ENCODE data around the gene ARHGAP29. TPM values are rescaled to one million over a fixed set of nuclear protein-coding genes. Genes with fewer than 3 reads are reported as not detected.

Gene ARHGAP29
- total RNA-seq, 1 experiment from 2014 or later, result 197 TPM

GRCh38 chr1:94125551-94126514 lies 111.6 kb downstream of the ARHGAP29 start:
- no TSS peak for BruUV-seq (replicated peaks)
- ATAC-seq (no peak), DNase-seq (ENCODE audit: low read depth, low spot score) (no peak)
- H3K27me3 ChIP-seq (ENCODE audit: control insufficient read depth, insufficient read depth, low read length), result no peaks in the 10 kb centered on the region
- H3K36me3 ChIP-seq (ENCODE audit: control insufficient read depth, insufficient read depth, low read length), result no peaks in the 10 kb centered on the region
- no peak overlapping the region for H3K4me3 ChIP-seq (ENCODE audit: low read depth in 2 of 2, low read length in 2 of 2)
- no peaks in the 10 kb centered on the region; the same call in 1 of the 2 replicates for H3K4me1 ChIP-seq (ENCODE audit: control insufficient read depth, insufficient read depth, low read length)
- ChIA-PET CTCF (no interaction called here), POLR2A (no interaction called here)
- intact Hi-C loops (cut with micrococcal nuclease; ENCODE audit: unreplicated experiment), result no loop called here
- H3K27ac ChIP-seq (ENCODE audit: low read length), result no peak overlapping the region
- H3K9me3 ChIP-seq (ENCODE audit: control insufficient read depth, insufficient read depth, low read depth, low read length), result no peaks in the 10 kb centered on the region
- TF ChIP-seq REST (IDR thresholded peaks at IDR 0.05; ENCODE audit: insufficient read depth in 1 of 2, low read depth in 2 of 2, low read length in 1 of 2), result no peak
- TF ChIP-seq TCF7L2 (IDR thresholded peaks at IDR 0.05; ENCODE audit: low read depth, low read length), result no peak
- no peak for TF ChIP-seq POLR2AphosphoS5 (IDR thresholded peaks at IDR 0.05; ENCODE audit: low read depth, low read length)
- no peak for TF ChIP-seq CTCF (IDR thresholded peaks at IDR 0.05)
- no peak for TF ChIP-seq SIN3A (IDR thresholded peaks at IDR 0.05; ENCODE audit: borderline replicate concordance, insufficient read depth, low read depth, low read length)
- in situ Hi-C loops (cut with HindIII; ENCODE audit: low pct_unique_long_range_greater_than_20kb, low sequenced_read_pairs), result no loop called here

GRCh38 chr1:94124538-94124937 lies 112.8 kb downstream of the ARHGAP29 start:
- DNase-seq (ENCODE audit: low read depth, low spot score), result no peak
- POLR2A ChIA-PET, result no interaction called here
- Histone ChIP-seq H3K36me3 (ENCODE audit: control insufficient read depth, insufficient read depth, low read length) (no peaks in the 10 kb centered on the region), H3K4me1 (ENCODE audit: control insufficient read depth, insufficient read depth, low read length) (no peaks in the 10 kb centered on the region; the same call in 1 of the 2 replicates), H3K4me3 (ENCODE audit: low read depth in 2 of 2, low read length in 2 of 2) (no peak overlapping the region), H3K9me3 (ENCODE audit: control insufficient read depth, insufficient read depth, low read depth, low read length) (no peaks in the 10 kb centered on the region), H3K27ac (ENCODE audit: low read length) (no peak overlapping the region), H3K27me3 (ENCODE audit: control insufficient read depth, insufficient read depth, low read length) (no peaks in the 10 kb centered on the region)
- no peak for TF ChIP-seq SIN3A (IDR thresholded peaks at IDR 0.05; ENCODE audit: borderline replicate concordance, insufficient read depth, low read depth, low read length)
- no peak for TF ChIP-seq TCF7L2 (IDR thresholded peaks at IDR 0.05; ENCODE audit: low read depth, low read length)
- no peak for TF ChIP-seq POLR2AphosphoS5 (IDR thresholded peaks at IDR 0.05; ENCODE audit: low read depth, low read length)
- TF ChIP-seq CTCF (IDR thresholded peaks at IDR 0.05), result no peak
- TF ChIP-seq REST (IDR thresholded peaks at IDR 0.05; ENCODE audit: insufficient read depth in 1 of 2, low read depth in 2 of 2, low read length in 1 of 2), result no peak
- ATAC-seq, result no peak
- CTCF ChIA-PET, result no interaction called here
- in situ Hi-C loops (cut with HindIII; ENCODE audit: low pct_unique_long_range_greater_than_20kb, low sequenced_read_pairs) (no loop called here), intact Hi-C loops (cut with micrococcal nuclease; ENCODE audit: unreplicated experiment) (no loop called here)
- no TSS peak for BruUV-seq (replicated peaks)

Data from Panc1 (cell line).